Right lobe of liver (tissue), 4 donors: ENCODE results near the gene PRMT7.

Source experiments
- POLR2A ChIP-seq: fragments of 450-650 bp; IDR thresholded peaks from one replicate; pipeline ENCODE4 v1.6.1; 2017; ENCODE audit warnings: antibody characterized with exemption, mild to moderate bottlenecking
- TF ChIP-seq, protein P1 (sequence below), 4 donors: fragments of 200-600 bp in 3 of 4; fragments of 450-650 bp in 1 of 4; IDR thresholded peaks; one replicate each; pipeline versions ENCODE4 v1.5.1 to v1.8.0; 2016 to 2022; ENCODE audit warnings: antibody characterized with exemption in 4 of 4, mild to moderate bottlenecking in 2 of 4
- donor health status: DM: no; HTN: no; CAD: no.
- donor health status: DM: no; HTN: no; CAD: no.
- donor health status: DM: no; HTN: yes; CAD: no.

DNA sequence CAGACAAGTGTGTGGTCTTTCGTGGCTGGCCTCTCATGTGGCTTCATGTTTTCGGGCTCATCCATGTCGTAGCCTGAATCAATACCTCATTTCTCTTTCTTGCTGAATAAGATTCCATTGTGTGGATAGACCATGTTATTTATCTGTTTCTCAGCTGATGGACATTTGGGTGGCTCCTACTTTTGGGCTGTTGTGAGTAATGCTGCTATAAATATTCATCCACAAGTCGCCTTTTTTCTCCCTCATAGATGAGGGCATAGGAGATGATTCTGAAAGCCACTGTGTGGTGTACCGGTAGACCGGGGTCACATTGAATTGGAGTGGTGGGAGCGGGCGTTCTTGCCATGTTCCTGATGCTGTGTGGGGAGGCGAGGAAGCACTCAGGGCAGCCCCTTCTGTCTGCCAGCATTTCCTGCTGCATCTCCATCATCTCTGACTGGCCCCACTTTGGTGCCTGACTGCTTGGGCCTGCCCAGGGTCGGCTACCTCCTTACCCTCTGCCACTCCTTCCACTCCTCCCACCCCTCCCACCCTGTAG is 40.1 kb downstream of the PRMT7 start:
- TF ChIP-seq POLR2A = no peak
- TF ChIP-seq, protein P1, sequence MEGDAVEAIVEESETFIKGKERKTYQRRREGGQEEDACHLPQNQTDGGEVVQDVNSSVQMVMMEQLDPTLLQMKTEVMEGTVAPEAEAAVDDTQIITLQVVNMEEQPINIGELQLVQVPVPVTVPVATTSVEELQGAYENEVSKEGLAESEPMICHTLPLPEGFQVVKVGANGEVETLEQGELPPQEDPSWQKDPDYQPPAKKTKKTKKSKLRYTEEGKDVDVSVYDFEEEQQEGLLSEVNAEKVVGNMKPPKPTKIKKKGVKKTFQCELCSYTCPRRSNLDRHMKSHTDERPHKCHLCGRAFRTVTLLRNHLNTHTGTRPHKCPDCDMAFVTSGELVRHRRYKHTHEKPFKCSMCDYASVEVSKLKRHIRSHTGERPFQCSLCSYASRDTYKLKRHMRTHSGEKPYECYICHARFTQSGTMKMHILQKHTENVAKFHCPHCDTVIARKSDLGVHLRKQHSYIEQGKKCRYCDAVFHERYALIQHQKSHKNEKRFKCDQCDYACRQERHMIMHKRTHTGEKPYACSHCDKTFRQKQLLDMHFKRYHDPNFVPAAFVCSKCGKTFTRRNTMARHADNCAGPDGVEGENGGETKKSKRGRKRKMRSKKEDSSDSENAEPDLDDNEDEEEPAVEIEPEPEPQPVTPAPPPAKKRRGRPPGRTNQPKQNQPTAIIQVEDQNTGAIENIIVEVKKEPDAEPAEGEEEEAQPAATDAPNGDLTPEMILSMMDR (IDR thresholded peaks at IDR 0.05) = no peak
